PC-9 (cell line): ENCODE results near the gene MIOS. TPM values are rescaled to one million over a fixed set of nuclear protein-coding genes. Genes with fewer than 3 reads are reported as not detected.

Experiments
- BruUV-seq: library from RNA; stranded (reverse); fragments of 400-500 nt; replicated peaks from 2 replicates; lab custom pipeline; 2021; lab: Mats Ljungman, UMichigan
- CTCF ChIA-PET: fragments of 300-600 bp; sonication (Branson Sonifier 250); formaldehyde crosslinking; loops from one replicate; lab custom pipeline; 2022; ENCODE audit warnings: antibody characterized with exemption; lab: Charles Lee
- POLR2A ChIA-PET: fragments of 300-600 bp; sonication (Branson Sonifier 250); formaldehyde crosslinking; loops from one replicate; lab custom pipeline; 2022; ENCODE audit warnings: antibody characterized with exemption; ENCODE audit not compliant: unreplicated experiment; lab: Charles Lee
- DNase-seq, 2 experiments: peaks; one replicate each; pipeline versions ENCODE4 v3.0.0 to v3.0.0-alpha.2; 2015 to 2022; ENCODE audit warnings: mixed read lengths in 1 of 2
- H2AFZ ChIP-seq: fragments of 200-600 bp; sonication (generic); 2 replicates; pipeline ENCODE4 v1.8.1; 2017; ENCODE audit warnings: antibody characterized with exemption
- H3F3A ChIP-seq: fragments of 200-600 bp; sonication (generic); 2 replicates; pipeline ENCODE4 v1.8.1; 2017; ENCODE audit warnings: antibody characterized with exemption, mild to moderate bottlenecking, low read depth; ENCODE audit not compliant: insufficient read depth
- H3K27ac ChIP-seq: fragments of 200-600 bp; sonication (generic); 2 replicates; pipeline ENCODE4 v1.6.1; 2016; ENCODE audit warnings: mixed run types
- H3K27me3 ChIP-seq: fragments of 200-600 bp; sonication (generic); 2 replicates; pipeline ENCODE4 v1.6.1; 2016; ENCODE audit warnings: low read depth, mixed run types; ENCODE audit not compliant: insufficient read depth
- H3K36me3 ChIP-seq: fragments of 200-600 bp; sonication (generic); 2 replicates; pipeline ENCODE4 v1.6.1; 2016; ENCODE audit warnings: low read depth, mixed run types
- H3K4me1 ChIP-seq: fragments of 200-600 bp; sonication (generic); replicated peaks from 2 replicates; pipeline ENCODE4 v1.6.1; 2016; ENCODE audit warnings: mixed run types; ENCODE audit not compliant: insufficient read depth
- H3K4me2 ChIP-seq: fragments of 200-600 bp; sonication (generic); 2 replicates; pipeline ENCODE4 v1.6.1; 2017; ENCODE audit warnings: mixed run types
- H3K4me3 ChIP-seq: fragments of 200-600 bp; sonication (generic); 2 replicates; pipeline ENCODE4 v1.6.1; 2016; ENCODE audit warnings: mixed run types
- H3K79me2 ChIP-seq: fragments of 200-600 bp; sonication (generic); 2 replicates; pipeline ENCODE4 v1.6.1; 2017; ENCODE audit warnings: low read depth, mixed run types
- H3K9me2 ChIP-seq: fragments of 200-600 bp; sonication (generic); 2 replicates; pipeline ENCODE4 v1.8.1; 2017; ENCODE audit warnings: mild to moderate bottlenecking; ENCODE audit not compliant: insufficient read depth
- H3K9me3 ChIP-seq: fragments of 200-600 bp; sonication (generic); 2 replicates; pipeline ENCODE4 v1.8.1; 2016; ENCODE audit warnings: low read depth; ENCODE audit not compliant: insufficient read depth
- H4K20me1 ChIP-seq: fragments of 200-600 bp; sonication (generic); 2 replicates; pipeline ENCODE4 v1.8.1; 2017; ENCODE audit not compliant: insufficient read depth
- CTCF ChIP-seq: fragments of 200-600 bp; sonication (generic); conservative IDR thresholded peaks from 2 replicates; pipeline ENCODE4 v1.6.1; 2017; ENCODE audit warnings: mixed run types, antibody characterized with exemption, mild to moderate bottlenecking, moderate library complexity
- EZH2 ChIP-seq: fragments of 200-600 bp; sonication (generic); IDR thresholded peaks from 2 replicates; pipeline ENCODE4 v1.8.0; 2017; ENCODE audit warnings: antibody characterized with exemption, low read depth
- intact Hi-C: fragments of 100-400 bp; cut with micrococcal nuclease; formaldehyde crosslinking; loops from one replicate; pipeline ENCODE4 v1.10.0; 2022; ENCODE audit not compliant: unreplicated experiment
- total RNA-seq: library from RNA; stranded (reverse); gene quantifications from 2 replicates; pipeline ENCODE4 v1.2.3, GENCODE V29; 2021

Gene MIOS
- total RNA-seq, 1 experiment from 2014 or later = 42.0 TPM

- no peak overlapping the region for H3K27ac ChIP-seq
- no peaks in the 10 kb centered on the region for H3K79me2 ChIP-seq
- DNase-seq = no peak
- H3F3A ChIP-seq = no peaks in the 10 kb centered on the region
- CTCF ChIA-PET = no interaction called here
- H3K36me3 ChIP-seq = no peaks in the 10 kb centered on the region
- peaks cover under 1% of the 10 kb centered on the region; the same call in 1 of the 2 replicates for H3K4me1 ChIP-seq
- intact Hi-C loops = no loop called here
- BruUV-seq = no TSS peak
- no peak overlapping the region for H2AFZ ChIP-seq
- no peak overlapping the region for H3K4me3 ChIP-seq
- H3K9me3 ChIP-seq = peaks cover 14% of the 10 kb centered on the region; the same call in 1 of the 2 replicates
- no peaks in the 10 kb centered on the region for H3K9me2 ChIP-seq
- H3K27me3 ChIP-seq = no peaks in the 10 kb centered on the region
- POLR2A ChIA-PET = no interaction called here
- TF ChIP-seq CTCF (no peak), EZH2 (no peak)
- no peaks in the 10 kb centered on the region for H4K20me1 ChIP-seq
- H3K4me2 ChIP-seq = no peak overlapping the region
These were observed 30.2 kb upstream of the MIOS start for GRCh38 chr7:7536396-7537019.

- Histone ChIP-seq H3K9me2 (no peaks in the 10 kb centered on the region), H4K20me1 (no peaks in the 10 kb centered on the region), H3K27ac (no peak overlapping the region), H3K27me3 (no peaks in the 10 kb centered on the region), H2AFZ (no peak overlapping the region), H3K4me1 (peaks cover 13% of the 10 kb centered on the region), H3K4me3 (no peak overlapping the region), H3K36me3 (no peaks in the 10 kb centered on the region), H3F3A (peaks cover 4% of the 10 kb centered on the region; the same call in 1 of the 2 replicates), H3K79me2 (no peaks in the 10 kb centered on the region), H3K9me3 (peaks cover 14% of the 10 kb centered on the region; the same call in 1 of the 2 replicates), H3K4me2 (no peak overlapping the region)
- POLR2A ChIA-PET = no interaction called here
- CTCF ChIA-PET = no interaction called here
- DNase-seq = no peak
- intact Hi-C loops = no loop called here
- TF ChIP-seq EZH2 (no peak), CTCF (no peak)
- BruUV-seq = no TSS peak
These were observed 29.0 kb upstream of the MIOS start for GRCh38 chr7:7537711-7538110.

- H3K4me2 ChIP-seq = no peak overlapping the region
- no peak for DNase-seq
- H3K79me2 ChIP-seq = no peaks in the 10 kb centered on the region
- intact Hi-C loops = no loop called here
- H3F3A ChIP-seq = peaks cover 10% of the 10 kb centered on the region; the same call in 1 of the 2 replicates
- no peak overlapping the region for H3K27ac ChIP-seq
- H3K9me3 ChIP-seq = peaks cover 8% of the 10 kb centered on the region; the same call in 1 of the 2 replicates
- H3K9me2 ChIP-seq = no peaks in the 10 kb centered on the region
- no peak overlapping the region for H3K4me3 ChIP-seq
- no peak for TF ChIP-seq CTCF
- no peaks in the 10 kb centered on the region for H4K20me1 ChIP-seq
- no TSS peak for BruUV-seq
- no peaks in the 10 kb centered on the region for H3K27me3 ChIP-seq
- ChIA-PET POLR2A (no interaction called here), CTCF (no interaction called here)
- H2AFZ ChIP-seq = no peak overlapping the region
- H3K4me1 ChIP-seq = peaks cover 15% of the 10 kb centered on the region
- H3K36me3 ChIP-seq = no peaks in the 10 kb centered on the region
These were observed 27.5 kb upstream of the MIOS start for GRCh38 chr7:7539152-7539551.
